ENCODE data around the gene AURKAIP1. TPM values are rescaled to one million over a fixed set of nuclear protein-coding genes. Genes with fewer than 3 reads are reported as not detected.
"Not testable (repeated sequence)": the region's sequence is repeated elsewhere in the genome, so short reads cannot be mapped to it uniquely, and the experiment has no call there.

The AURKAIP1 gene
- total RNA-seq, 1 experiment from 2014 or later: 177 TPM

GRCh38 chr1:1385339-1385738, 10.3 kb upstream of the AURKAIP1 start:
- not testable (repeated sequence) for H3K27me3 ChIP-seq; H3K4me1 ChIP-seq; DNase-seq; H3K4me3 ChIP-seq; H3K27ac ChIP-seq; H3K9me3 ChIP-seq (replicated peaks)
- peaks cover 63% of the 10 kb centered on the region for H3K36me3 ChIP-seq

- Histone ChIP-seq H3K27ac (no peak overlapping the region), H3K4me1 (peaks cover 6% of the 10 kb centered on the region), H3K36me3 (peaks cover 23% of the 10 kb centered on the region), H3K4me3 (no peak overlapping the region), H3K9me3 (replicated peaks) (peaks cover 4% of the 10 kb centered on the region), H3K27me3 (no peaks in the 10 kb centered on the region)
- DNase-seq: no peak
These were observed 6.3 kb upstream of the AURKAIP1 start for GRCh38 chr1:1381294-1381693.

- Histone ChIP-seq H3K27me3 (no peaks in the 10 kb centered on the region), H3K9me3 (replicated peaks) (peaks cover 4% of the 10 kb centered on the region; the same call in 1 of the 2 replicates), H3K4me1 (peaks cover 6% of the 10 kb centered on the region), H3K36me3 (peaks cover 18% of the 10 kb centered on the region), H3K27ac (no peak overlapping the region), H3K4me3 (no peak overlapping the region)
- DNase-seq: no peak
These were observed 5.9 kb upstream of the AURKAIP1 start for GRCh38 chr1:1380860-1381259.

- Histone ChIP-seq H3K4me1 (peaks cover 10% of the 10 kb centered on the region), H3K36me3 (peaks cover 8% of the 10 kb centered on the region), H3K27me3 (no peaks in the 10 kb centered on the region), H3K9me3 (replicated peaks) (no peaks in the 10 kb centered on the region), H3K4me3 (no peak overlapping the region), H3K27ac (no peak overlapping the region)
- no peak for DNase-seq
These were observed 2.7 kb upstream of the AURKAIP1 start for GRCh38 chr1:1377540-1378205.

GRCh38 chr1:1376551-1377226, 1.7 kb upstream of the AURKAIP1 start:
- no peaks in the 10 kb centered on the region for H3K9me3 ChIP-seq (replicated peaks)
- peaks cover 17% of the 10 kb centered on the region for H3K4me1 ChIP-seq
- H3K4me3 ChIP-seq: no peak overlapping the region
- H3K27me3 ChIP-seq: no peaks in the 10 kb centered on the region
- H3K27ac ChIP-seq: no peak overlapping the region
- peaks cover 8% of the 10 kb centered on the region for H3K36me3 ChIP-seq
- no peak for DNase-seq

- Histone ChIP-seq H3K27ac (peak overlapping the region; percentile 86), H3K9me3 (replicated peaks) (no peaks in the 10 kb centered on the region), H3K36me3 (peaks cover 10% of the 10 kb centered on the region), H3K4me3 (peak overlapping the region; percentile 97), H3K4me1 (peaks cover 28% of the 10 kb centered on the region), H3K27me3 (no peaks in the 10 kb centered on the region)
- peak; percentile 59 to 61 for DNase-seq
These were observed 448 bp downstream of the AURKAIP1 start for GRCh38 chr1:1374589-1374928.

GRCh38 chr1:1373815-1374588, 1.0 kb downstream of the AURKAIP1 start:
- Histone ChIP-seq H3K27me3 (no peaks in the 10 kb centered on the region), H3K27ac (peak overlapping the region; percentile 86), H3K36me3 (peaks cover 10% of the 10 kb centered on the region), H3K4me1 (peaks cover 25% of the 10 kb centered on the region), H3K9me3 (replicated peaks) (no peaks in the 10 kb centered on the region), H3K4me3 (peak overlapping the region; percentile 97)
- DNase-seq: no peak

GRCh38 chr1:1373051-1373814, 1.8 kb downstream of the AURKAIP1 start:
- no peaks in the 10 kb centered on the region for H3K9me3 ChIP-seq (replicated peaks)
- no peak for DNase-seq
- peaks cover 22% of the 10 kb centered on the region for H3K4me1 ChIP-seq
- H3K4me3 ChIP-seq: no peak overlapping the region; the same call in 1 of the 2 replicates
- peaks cover 10% of the 10 kb centered on the region for H3K36me3 ChIP-seq
- H3K27ac ChIP-seq: no peak overlapping the region
- H3K27me3 ChIP-seq: no peaks in the 10 kb centered on the region

GRCh38 chr1:1371746-1372711, 3.0 kb downstream of the AURKAIP1 start:
- DNase-seq: peak; percentile 90 to 95
- H3K36me3 ChIP-seq: peaks cover 10% of the 10 kb centered on the region
- H3K4me1 ChIP-seq: peaks cover 22% of the 10 kb centered on the region
- H3K27ac ChIP-seq: peak overlapping the region; percentile 52
- peaks cover 4% of the 10 kb centered on the region for H3K9me3 ChIP-seq (replicated peaks)
- no peaks in the 10 kb centered on the region for H3K27me3 ChIP-seq
- no peak overlapping the region for H3K4me3 ChIP-seq

- Histone ChIP-seq H3K4me3 (no peak overlapping the region), H3K27me3 (no peaks in the 10 kb centered on the region), H3K4me1 (peaks cover 22% of the 10 kb centered on the region), H3K9me3 (replicated peaks) (peaks cover 8% of the 10 kb centered on the region), H3K27ac (peak overlapping the region; percentile 52), H3K36me3 (peaks cover 10% of the 10 kb centered on the region)
- peak in 1 of 2 experiments; percentile 44 for DNase-seq
These were observed 3.7 kb downstream of the AURKAIP1 start for GRCh38 chr1:1371364-1371745.

GRCh38 chr1:1370771-1371300, 4.2 kb downstream of the AURKAIP1 start:
- Histone ChIP-seq H3K27ac (no peak overlapping the region), H3K36me3 (peaks cover 12% of the 10 kb centered on the region), H3K27me3 (no peaks in the 10 kb centered on the region), H3K4me1 (peaks cover 22% of the 10 kb centered on the region), H3K4me3 (no peak overlapping the region), H3K9me3 (replicated peaks) (peaks cover 11% of the 10 kb centered on the region)
- DNase-seq: no peak

- not testable (repeated sequence) for H3K27me3 ChIP-seq, H3K27ac ChIP-seq, DNase-seq, H3K4me3 ChIP-seq
- Histone ChIP-seq H3K4me1 (peaks cover 22% of the 10 kb centered on the region), H3K9me3 (replicated peaks) (peaks cover 13% of the 10 kb centered on the region), H3K36me3 (peaks cover 12% of the 10 kb centered on the region)
These were observed 4.9 kb downstream of the AURKAIP1 start for GRCh38 chr1:1370094-1370493.

GRCh38 chr1:1367315-1367714, 7.7 kb downstream of the AURKAIP1 start:
- DNase-seq: no peak
- Histone ChIP-seq H3K36me3 (0 out of 2 replicates have a peak, but pooled peaks cover 4% of the 10 kb centered on the region), H3K9me3 (replicated peaks) (peaks cover 13% of the 10 kb centered on the region), H3K4me3 (no peak overlapping the region), H3K27me3 (no peaks in the 10 kb centered on the region), H3K27ac (no peak overlapping the region), H3K4me1 (peaks cover 15% of the 10 kb centered on the region)
